GM13976 (cell line): ENCODE data around the gene NXN.
"Not testable (repeated sequence)": the region's sequence is repeated elsewhere in the genome, so short reads cannot be mapped to it uniquely, and the experiment has no call there.

Experiments used
- DNase-seq: peaks from one replicate; pipeline ENCODE4 v3.0.0; 2012; ENCODE audit warnings: low spot score
- in situ Hi-C: fragments of 300-500 bp; cut with MboI; formaldehyde crosslinking; loops from one replicate; pipeline ENCODE4 v1.12.0; 2022; ENCODE audit warnings: low sequenced_read_pairs, mixed read lengths, inconsistent platforms; ENCODE audit not compliant: unreplicated experiment
- TF ChIP-seq, protein P1 (sequence below): IDR thresholded peaks from 2 replicates; pipeline ENCODE4 v1.5.1; 2012; ENCODE audit warnings: borderline replicate concordance, mild to moderate bottlenecking; ENCODE audit not compliant: insufficient read depth; ENCODE audit errors: extremely low read depth, missing control alignments, control extremely low read depth

Gene NXN

DNA sequence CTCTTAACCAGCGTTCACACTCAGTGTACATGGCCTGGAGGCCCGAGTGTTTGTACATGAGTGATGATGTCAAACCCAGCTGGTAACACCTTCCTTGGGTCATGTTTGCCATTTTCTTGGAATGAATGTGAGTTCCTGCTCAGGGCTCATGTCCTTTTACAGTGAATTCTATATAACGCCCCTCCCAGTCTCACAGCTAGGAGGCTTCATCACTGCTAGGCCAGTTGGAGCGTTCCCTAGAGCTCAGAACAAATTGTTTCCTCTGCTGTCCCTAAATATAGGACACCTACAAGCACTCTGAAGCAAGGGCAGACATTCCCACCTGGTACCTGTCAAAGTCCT is 22.8 kb upstream of the NXN start:
- no peak for DNase-seq
- TF ChIP-seq, protein P1, sequence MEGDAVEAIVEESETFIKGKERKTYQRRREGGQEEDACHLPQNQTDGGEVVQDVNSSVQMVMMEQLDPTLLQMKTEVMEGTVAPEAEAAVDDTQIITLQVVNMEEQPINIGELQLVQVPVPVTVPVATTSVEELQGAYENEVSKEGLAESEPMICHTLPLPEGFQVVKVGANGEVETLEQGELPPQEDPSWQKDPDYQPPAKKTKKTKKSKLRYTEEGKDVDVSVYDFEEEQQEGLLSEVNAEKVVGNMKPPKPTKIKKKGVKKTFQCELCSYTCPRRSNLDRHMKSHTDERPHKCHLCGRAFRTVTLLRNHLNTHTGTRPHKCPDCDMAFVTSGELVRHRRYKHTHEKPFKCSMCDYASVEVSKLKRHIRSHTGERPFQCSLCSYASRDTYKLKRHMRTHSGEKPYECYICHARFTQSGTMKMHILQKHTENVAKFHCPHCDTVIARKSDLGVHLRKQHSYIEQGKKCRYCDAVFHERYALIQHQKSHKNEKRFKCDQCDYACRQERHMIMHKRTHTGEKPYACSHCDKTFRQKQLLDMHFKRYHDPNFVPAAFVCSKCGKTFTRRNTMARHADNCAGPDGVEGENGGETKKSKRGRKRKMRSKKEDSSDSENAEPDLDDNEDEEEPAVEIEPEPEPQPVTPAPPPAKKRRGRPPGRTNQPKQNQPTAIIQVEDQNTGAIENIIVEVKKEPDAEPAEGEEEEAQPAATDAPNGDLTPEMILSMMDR, result no peak
- in situ Hi-C loops, result no loop called here

DNA sequence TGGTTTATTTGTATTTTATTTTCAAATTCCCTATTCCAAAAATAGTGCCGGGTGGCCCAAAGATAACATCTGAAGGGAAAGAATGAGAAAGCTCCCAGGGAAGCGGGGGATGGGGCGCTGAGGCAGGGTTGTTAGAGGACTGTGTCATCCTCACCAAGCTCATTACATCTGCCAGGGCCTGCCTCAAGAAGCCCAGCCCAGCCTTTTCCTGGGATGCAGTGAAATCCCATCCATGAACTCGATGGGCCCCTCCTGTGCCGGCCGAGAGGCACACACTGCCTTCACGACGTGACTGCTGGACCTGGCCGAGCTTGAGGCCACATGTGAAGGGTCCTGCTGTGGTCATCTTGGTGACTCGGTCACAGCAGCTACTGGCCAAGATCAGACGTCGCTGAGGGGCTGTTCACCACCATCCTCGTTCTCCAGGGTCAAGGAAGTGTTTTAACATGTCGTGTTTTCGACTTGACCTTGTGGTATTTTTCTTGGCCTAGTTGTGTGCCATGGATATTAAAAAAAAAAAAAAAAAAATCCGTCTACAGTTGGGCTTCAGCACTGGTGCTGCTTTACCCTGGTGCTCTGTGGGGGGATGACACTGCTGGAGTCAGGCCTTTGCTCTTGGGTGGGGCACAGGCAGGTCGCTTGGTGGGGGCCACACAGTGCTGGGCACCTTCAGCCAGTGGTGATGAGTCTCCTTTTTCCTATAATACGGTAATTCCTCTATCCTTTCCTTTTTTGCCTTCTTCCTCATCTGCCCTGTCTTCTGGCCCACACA is 22.2 kb upstream of the NXN start:
- TF ChIP-seq, protein P1, result no peak
- DNase-seq, result no peak
- in situ Hi-C loops, result no loop called here

DNA sequence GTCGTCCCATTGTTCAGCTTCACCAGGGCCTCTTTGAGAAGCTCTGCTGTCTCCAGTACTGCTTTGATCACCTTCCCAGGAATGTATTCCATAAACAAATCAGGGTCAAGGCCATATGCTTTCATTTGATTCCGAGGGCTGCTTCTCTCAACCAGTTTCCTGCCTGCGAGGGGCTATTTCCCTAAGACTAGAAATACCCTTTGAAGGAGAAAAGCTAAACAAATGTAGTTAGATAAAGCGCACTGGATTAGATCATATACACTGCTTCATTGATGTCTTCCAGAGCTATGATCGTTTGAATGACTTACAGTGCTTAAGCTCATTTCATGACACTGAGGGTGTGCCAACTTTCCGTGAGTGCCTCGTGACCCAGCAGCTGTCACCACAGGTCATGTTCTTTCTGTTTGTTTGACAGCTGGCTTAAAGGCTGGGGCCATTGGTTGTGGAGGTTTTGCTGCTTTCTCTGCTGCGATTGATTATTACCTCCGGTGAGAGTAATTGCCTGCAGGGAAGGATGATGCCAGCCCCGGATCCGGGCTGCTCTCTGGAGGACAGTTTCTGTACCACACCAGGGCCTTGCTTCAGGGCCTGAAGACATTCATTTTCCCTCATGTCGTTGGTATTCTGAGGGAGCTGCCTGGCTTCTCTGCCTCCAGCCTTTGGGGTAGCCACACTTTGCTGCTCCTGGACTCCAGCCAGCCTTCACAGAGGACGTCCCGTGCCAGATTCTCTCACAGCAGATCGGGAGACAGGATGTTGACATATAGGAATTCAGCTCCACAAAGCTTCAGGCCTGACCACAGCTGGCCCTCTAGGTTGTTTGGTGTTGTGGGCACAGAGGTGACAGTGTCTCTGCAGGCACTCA is 21.3 kb upstream of the NXN start:
- TF ChIP-seq, protein P1, result no peak
- DNase-seq, result no peak

GRCh38 chr17:998111-998510 is 18.5 kb upstream of the NXN start:
- in situ Hi-C loops, result no loop called here
- no peak for DNase-seq
- TF ChIP-seq, protein P1, result no peak

More for the DNA sequence above, 21.3 kb upstream of the NXN start:
- in situ Hi-C loops, result no loop called here

DNA sequence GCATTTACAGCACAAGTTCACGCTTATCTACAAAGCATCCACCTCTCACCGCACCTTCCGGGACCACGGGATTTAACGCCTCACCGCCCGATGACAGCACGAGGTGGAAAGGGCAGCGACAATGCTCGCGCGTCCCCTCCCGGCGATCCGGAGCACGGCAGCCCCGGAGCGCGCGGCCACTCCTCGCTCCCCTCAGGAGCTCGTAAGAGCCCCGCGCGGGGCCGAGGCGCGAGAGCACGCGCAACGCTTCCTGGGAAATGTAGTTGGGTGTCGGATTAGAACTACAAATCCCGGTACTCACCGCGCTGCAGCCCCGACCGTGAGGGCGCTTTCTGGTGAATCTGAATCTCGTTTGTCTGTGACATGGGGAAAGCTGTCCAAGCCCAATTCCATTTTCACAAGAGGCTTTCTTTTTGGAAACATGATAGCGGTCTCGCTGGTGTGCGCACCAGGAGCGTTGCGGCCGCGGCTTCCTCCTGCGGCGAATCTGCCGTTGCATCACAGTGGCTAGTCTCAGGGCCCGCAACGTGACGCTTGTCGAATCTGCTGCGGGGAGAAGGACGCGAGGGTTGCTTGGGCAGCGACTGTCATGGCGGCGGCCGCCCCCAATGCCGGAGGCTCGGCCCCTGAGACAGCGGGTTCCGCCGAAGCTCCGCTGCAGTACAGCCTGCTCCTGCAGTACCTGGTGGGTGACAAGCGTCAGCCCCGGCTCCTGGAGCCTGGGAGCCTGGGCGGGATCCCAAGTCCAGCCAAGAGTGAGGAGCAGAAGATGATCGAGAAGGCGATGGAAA is 17.2 kb upstream of the NXN start, which contains the start of gene TIMM22:
Gene TIMM22 (plus strand): TSS at position 576 of the 791 bp plus-strand sequence. CDS start 14 bp downstream, at position 590.
- in situ Hi-C loops, result no loop called here
- TF ChIP-seq, protein P1, result peak; percentile 96
- peak; percentile 97 for DNase-seq

DNA sequence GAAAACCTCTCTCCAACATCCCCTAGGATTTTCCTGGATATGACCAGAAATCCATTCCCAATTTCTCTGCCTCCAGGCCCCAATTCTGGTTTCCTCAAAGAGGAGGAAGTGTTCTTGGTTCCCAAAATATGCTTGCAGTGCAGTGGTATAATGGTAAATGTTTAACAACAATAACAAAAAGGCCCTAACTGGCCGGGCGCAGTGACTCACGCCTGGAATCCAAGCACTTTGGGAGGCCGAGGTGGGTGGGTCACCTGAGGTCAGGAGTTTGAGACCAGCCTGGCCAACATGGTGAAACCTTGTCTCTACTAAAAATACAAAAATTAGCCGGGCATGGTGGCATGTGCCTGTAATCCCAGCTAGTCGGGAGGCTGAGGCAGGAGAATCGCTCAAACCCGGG is 15.7 kb upstream of the NXN start:
- DNase-seq, in situ Hi-C loops: not testable (repeated sequence)
